ENCODE data around the gene LCE2C. TPM values are rescaled to one million over a fixed set of nuclear protein-coding genes. Genes with fewer than 3 reads are reported as not detected.

Gene LCE2C
- total RNA-seq, 4 donors from 2014 or later, result not detected

DNA sequence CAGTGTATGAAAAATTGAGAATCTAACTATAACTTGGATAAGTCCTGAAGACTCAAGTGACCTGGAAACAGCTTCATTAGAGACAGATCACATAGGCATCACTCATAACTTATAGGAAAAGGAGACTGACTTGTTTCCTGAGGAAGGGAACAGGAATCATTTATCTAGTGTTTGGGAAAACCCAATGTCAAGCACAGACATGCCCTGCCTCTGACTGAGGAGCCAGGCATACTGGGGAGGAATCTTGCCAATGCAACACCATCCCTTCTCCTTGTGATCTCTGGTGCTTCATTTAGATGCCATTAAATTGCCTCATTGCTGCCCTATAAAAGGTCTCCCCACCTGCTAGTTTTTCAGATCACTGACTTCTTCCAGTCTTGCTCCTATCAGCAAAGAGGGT is 43.2 kb downstream of the LCE2C start:
- TF ChIP-seq, protein P1, sequence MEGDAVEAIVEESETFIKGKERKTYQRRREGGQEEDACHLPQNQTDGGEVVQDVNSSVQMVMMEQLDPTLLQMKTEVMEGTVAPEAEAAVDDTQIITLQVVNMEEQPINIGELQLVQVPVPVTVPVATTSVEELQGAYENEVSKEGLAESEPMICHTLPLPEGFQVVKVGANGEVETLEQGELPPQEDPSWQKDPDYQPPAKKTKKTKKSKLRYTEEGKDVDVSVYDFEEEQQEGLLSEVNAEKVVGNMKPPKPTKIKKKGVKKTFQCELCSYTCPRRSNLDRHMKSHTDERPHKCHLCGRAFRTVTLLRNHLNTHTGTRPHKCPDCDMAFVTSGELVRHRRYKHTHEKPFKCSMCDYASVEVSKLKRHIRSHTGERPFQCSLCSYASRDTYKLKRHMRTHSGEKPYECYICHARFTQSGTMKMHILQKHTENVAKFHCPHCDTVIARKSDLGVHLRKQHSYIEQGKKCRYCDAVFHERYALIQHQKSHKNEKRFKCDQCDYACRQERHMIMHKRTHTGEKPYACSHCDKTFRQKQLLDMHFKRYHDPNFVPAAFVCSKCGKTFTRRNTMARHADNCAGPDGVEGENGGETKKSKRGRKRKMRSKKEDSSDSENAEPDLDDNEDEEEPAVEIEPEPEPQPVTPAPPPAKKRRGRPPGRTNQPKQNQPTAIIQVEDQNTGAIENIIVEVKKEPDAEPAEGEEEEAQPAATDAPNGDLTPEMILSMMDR (IDR thresholded peaks at IDR 0.05; ENCODE audit: low read depth), result no peak

DNA sequence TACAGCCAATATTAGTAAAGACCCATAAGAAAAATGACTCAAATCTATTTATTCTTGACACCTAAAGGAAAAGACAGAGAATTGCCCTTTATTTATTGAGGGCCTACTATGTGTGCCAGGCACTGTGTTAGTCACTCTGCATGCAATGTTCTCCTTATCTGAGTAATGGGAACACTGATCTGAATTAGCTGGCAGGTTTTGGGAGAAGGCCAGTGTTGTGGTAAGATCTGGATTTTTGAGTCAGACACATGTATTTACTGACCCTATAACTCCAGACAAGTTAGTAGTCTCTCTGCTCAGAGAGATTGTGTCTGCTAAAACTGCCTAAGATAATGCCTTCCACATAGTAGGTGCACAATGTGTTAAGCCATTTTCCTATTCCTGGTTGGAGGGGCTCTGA is 50.2 kb downstream of the LCE2C start:
- TF ChIP-seq, protein P1 (IDR thresholded peaks at IDR 0.05; ENCODE audit: low read depth), result no peak

Other genes with a start within 250 kb of the LCE2C start
- gene LCE5A, start 164.5 kb upstream of the LCE2C start, total RNA-seq, result not detected
- gene CRCT1, start 160.8 kb upstream of the LCE2C start, total RNA-seq, result not detected
- not detected for gene LCE3E, start 108.5 kb upstream of the LCE2C start, total RNA-seq
- gene LCE3D, start 94.8 kb upstream of the LCE2C start, total RNA-seq, result not detected
- not detected for gene LCE3C, start 75.0 kb upstream of the LCE2C start, total RNA-seq
- gene LCE3B, start 61.5 kb upstream of the LCE2C start, total RNA-seq, result not detected
- not detected for gene LCE3A, start 52.2 kb upstream of the LCE2C start, total RNA-seq
- gene LCE2D, start 11.9 kb upstream of the LCE2C start, total RNA-seq, result not detected
- gene LCE2B, start 10.8 kb downstream of the LCE2C start, total RNA-seq, result not detected
- gene LCE2A, start 23.1 kb downstream of the LCE2C start, total RNA-seq, result not detected
- not detected for gene LCE4A, start 32.9 kb downstream of the LCE2C start, total RNA-seq
- gene KPRP, start 82.7 kb downstream of the LCE2C start, total RNA-seq, result not detected
- not detected for gene LCE1F, start 99.9 kb downstream of the LCE2C start, total RNA-seq
- not detected for gene LCE1E, start 111.0 kb downstream of the LCE2C start, total RNA-seq
- not detected for gene LCE1D, start 121.4 kb downstream of the LCE2C start, total RNA-seq
- gene LCE1C, start 131.4 kb downstream of the LCE2C start, total RNA-seq, result not detected
- gene LCE1B, start 136.7 kb downstream of the LCE2C start, total RNA-seq, result not detected
- not detected for gene LCE1A, start 152.2 kb downstream of the LCE2C start, total RNA-seq
- not detected for gene LCE6A, start 167.6 kb downstream of the LCE2C start, total RNA-seq
- not detected for gene LCE7A, start 184.7 kb downstream of the LCE2C start, total RNA-seq
- gene SMCP, start 203.0 kb downstream of the LCE2C start, total RNA-seq, result not detected
- not detected for gene IVL, start 233.3 kb downstream of the LCE2C start, total RNA-seq

All from subcutaneous adipose tissue (tissue), 4 donors.